BLaER1 treated with 17β-estradiol and CSF1 and Interleukin-3, amounts not matched to agents 10 nM and 100 nM (cell line): ENCODE data around the gene ARF6.
"Not testable (repeated sequence)": the region's sequence is repeated elsewhere in the genome, so short reads cannot be mapped to it uniquely, and the experiment has no call there.

Experiments
- H3K27ac ChIP-seq, 11 experiments: shearing (Covaris generic); formaldehyde crosslinking; 2 replicates each; pipeline ENCODE4 v1.8.1; 2022
- H3K27me3 ChIP-seq, 11 experiments: shearing (Covaris generic); formaldehyde crosslinking; 2 replicates each; pipeline ENCODE4 v1.8.1; 2022
- H3K36me3 ChIP-seq, 11 experiments: shearing (Covaris generic); formaldehyde crosslinking; 2 replicates each; pipeline ENCODE4 v1.8.1; 2022
- H3K4me1 ChIP-seq, 10 experiments: shearing (Covaris generic); formaldehyde crosslinking; 2 replicates each; pipeline ENCODE4 v1.8.1; 2022
- H3K4me2 ChIP-seq, 11 experiments: shearing (Covaris generic); formaldehyde crosslinking; 2 replicates each; pipeline ENCODE4 v1.8.1; 2022
- H3K4me3 ChIP-seq, 10 experiments: shearing (Covaris generic); formaldehyde crosslinking; 2 replicates each; pipeline ENCODE4 v1.8.1; 2022
- H3K9ac ChIP-seq, 11 experiments: shearing (Covaris generic); formaldehyde crosslinking; 2 replicates each; pipeline ENCODE4 v1.8.1; 2022
- H3K9me3 ChIP-seq, 11 experiments: shearing (Covaris generic); formaldehyde crosslinking; replicated peaks in 1 of 11; 2 replicates each; pipeline ENCODE4 v1.8.1; 2022
- H4K20me1 ChIP-seq, 11 experiments: shearing (Covaris generic); formaldehyde crosslinking; 2 replicates each; pipeline ENCODE4 v1.8.1; 2022
- Cebpa-rat ChIP-seq, 11 experiments: shearing (Covaris generic); IDR thresholded peaks; 2 replicates each; pipeline ENCODE4 v1.8.1; 2022

Gene ARF6

DNA sequence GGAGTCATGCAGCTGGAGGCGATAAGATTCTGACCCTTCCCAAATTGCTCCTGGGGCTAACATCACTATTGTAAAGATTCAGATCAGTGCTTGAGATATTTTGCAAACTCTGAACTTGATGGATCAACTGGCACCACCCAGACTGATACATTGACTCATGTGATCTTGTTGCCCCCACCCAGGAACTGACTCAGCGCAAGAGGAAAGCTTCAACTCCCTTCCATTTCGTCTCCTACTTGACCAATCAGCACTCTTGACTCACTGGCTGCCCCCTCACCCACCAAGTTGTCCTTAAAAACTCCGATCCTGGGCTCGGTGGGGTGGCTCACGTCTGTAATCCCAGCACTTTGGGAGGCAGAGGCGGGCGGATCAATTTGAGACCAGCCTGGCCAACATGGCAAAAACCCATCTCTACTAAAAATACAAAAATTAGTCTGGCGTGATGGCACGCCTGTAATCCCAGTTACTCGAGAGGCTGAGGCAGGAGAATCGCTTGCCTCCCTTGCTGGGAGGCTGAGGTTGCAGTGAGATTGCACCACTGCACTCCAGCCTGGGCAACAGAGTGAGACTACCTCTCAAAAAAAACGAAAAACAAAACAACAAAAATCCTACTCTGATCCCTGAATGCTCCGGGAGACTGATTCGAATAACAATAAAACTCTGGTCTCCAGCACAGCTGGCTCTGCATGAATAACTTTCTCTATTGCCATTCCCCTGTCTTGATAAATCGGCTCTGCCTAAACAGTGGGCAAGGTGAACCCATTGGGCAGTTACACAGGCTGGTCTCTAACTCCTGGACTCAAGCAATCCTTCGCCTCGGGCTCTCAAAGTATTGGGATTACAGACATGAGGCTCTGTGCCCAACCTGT lies 9.8 kb upstream of the ARF6 start:
- H3K4me1 ChIP-seq: peaks cover 10 to 82% (median 24%) of the 10 kb centered on the region in 10 experiments
- peak overlapping the region in 4 of 11 experiments; percentile 50 to 75 (median 60); a peak in 8 of 22 replicates for H3K27ac ChIP-seq
- peaks cover 0 to 8% (median 0%) of the 10 kb centered on the region in 11 experiments; a peak in 1 of 22 replicates for H3K9me3 ChIP-seq
- H4K20me1 ChIP-seq: no peaks in the 10 kb centered on the region
- peak overlapping the region in 2 of 11 experiments; percentile 10 to 43; a peak in 1 of 22 replicates for H3K9ac ChIP-seq
- H3K4me3 ChIP-seq: no peak overlapping the region
- H3K4me2 ChIP-seq: peak overlapping the region in 5 of 11 experiments; percentile 43 to 76 (median 72); a peak in 10 of 22 replicates
- H3K36me3 ChIP-seq: no peaks in the 10 kb centered on the region
- no peaks in the 10 kb centered on the region for H3K27me3 ChIP-seq
- no peak for TF ChIP-seq Cebpa-rat (IDR thresholded peaks at IDR 0.05)

GRCh38 chr14:49886523-49886922 lies 6.4 kb upstream of the ARF6 start:
- Histone ChIP-seq H3K9me3 (peaks cover 0 to 8% (median 0%) of the 10 kb centered on the region in 11 experiments; a peak in 1 of 22 replicates), H3K27me3 (no peaks in the 10 kb centered on the region), H3K4me2 (peak overlapping the region; percentile 54 to 77 (median 69)), H3K27ac (peak overlapping the region in 5 of 11 experiments; percentile 25 to 57 (median 39); a peak in 8 of 22 replicates), H4K20me1 (no peaks in the 10 kb centered on the region), H3K36me3 (no peaks in the 10 kb centered on the region), H3K4me3 (no peak overlapping the region), H3K9ac (peak overlapping the region in 2 of 11 experiments; percentile 5 to 45; a peak in 2 of 22 replicates), H3K4me1 (peaks cover 14 to 70% (median 24%) of the 10 kb centered on the region in 10 experiments)
- TF ChIP-seq Cebpa-rat (IDR thresholded peaks at IDR 0.05): no peak

DNA sequence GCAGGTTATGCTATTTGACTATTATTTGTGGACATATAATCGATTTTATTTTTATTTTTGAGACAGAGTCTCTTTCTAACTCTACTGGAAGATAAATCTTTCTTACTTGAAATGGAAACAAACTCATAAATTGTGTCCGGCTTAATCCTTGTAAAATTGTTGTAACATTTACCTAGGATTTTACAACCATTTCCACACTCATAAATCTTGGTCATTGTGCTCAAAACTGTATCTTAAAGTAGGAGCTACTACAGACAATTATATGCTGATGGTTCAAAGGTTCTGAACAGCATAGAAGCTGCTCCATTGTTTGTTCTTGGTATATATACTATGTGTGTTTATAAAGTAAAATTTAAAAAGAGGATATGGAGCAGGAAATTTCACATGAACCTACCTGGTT lies 4.6 kb upstream of the ARF6 start:
- Histone ChIP-seq H3K4me3 (no peak overlapping the region), H3K9ac (no peak overlapping the region), H3K9me3 (peaks cover 0 to 3% (median 0%) of the 10 kb centered on the region in 11 experiments; a peak in 1 of 22 replicates), H4K20me1 (peaks cover 0 to 4% (median 3%) of the 10 kb centered on the region in 11 experiments; a peak in 10 of 22 replicates), H3K4me1 (peaks cover 21 to 58% (median 26%) of the 10 kb centered on the region in 10 experiments), H3K4me2 (no peak overlapping the region), H3K27ac (no peak overlapping the region), H3K36me3 (no peaks in the 10 kb centered on the region), H3K27me3 (no peaks in the 10 kb centered on the region)
- no peak for TF ChIP-seq Cebpa-rat (IDR thresholded peaks at IDR 0.05)

DNA sequence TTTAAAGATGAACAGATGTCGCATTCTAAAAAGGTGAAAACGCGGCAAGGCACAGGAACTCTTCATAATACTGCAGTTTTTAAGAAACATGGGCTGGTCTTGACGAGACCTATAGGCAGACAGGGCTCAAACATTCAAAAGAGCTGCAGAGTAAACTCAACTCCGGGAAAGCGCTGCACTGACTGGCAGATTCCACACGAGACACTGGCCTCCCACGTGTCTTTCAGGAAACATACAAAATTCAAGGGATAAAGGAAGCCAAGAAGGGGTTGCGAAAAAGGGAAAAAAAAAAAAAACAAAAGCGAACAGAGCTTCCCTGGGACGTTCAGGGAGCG lies 614 bp upstream of the ARF6 start:
- Histone ChIP-seq H3K36me3 (peaks cover 23 to 39% (median 31%) of the 10 kb centered on the region in 11 experiments; a peak in 21 of 22 replicates), H3K9me3 (peaks cover 0 to 5% (median 0%) of the 10 kb centered on the region in 11 experiments; a peak in 2 of 22 replicates), H3K27me3 (no peaks in the 10 kb centered on the region), H3K4me3 (peak overlapping the region; percentile 79 to 99 (median 94)), H3K4me2 (peak overlapping the region; percentile 79 to 97 (median 87)), H3K4me1 (peaks cover 16 to 38% (median 25%) of the 10 kb centered on the region in 10 experiments), H4K20me1 (peaks cover 30 to 43% (median 42%) of the 10 kb centered on the region in 11 experiments), H3K9ac (peak overlapping the region; percentile 97 to 100 (median 99)), H3K27ac (peak overlapping the region; percentile 96 to 100 (median 99))
- TF ChIP-seq Cebpa-rat (IDR thresholded peaks at IDR 0.05): no peak

- Histone ChIP-seq H3K9me3 (peaks cover 0 to 5% (median 0%) of the 10 kb centered on the region in 11 experiments; a peak in 2 of 22 replicates), H3K4me2 (peak overlapping the region; percentile 78 to 98 (median 87); a peak in 21 of 22 replicates), H3K36me3 (peaks cover 23 to 52% (median 34%) of the 10 kb centered on the region in 11 experiments; a peak in 21 of 22 replicates), H3K4me1 (peaks cover 20 to 50% (median 35%) of the 10 kb centered on the region in 10 experiments), H3K27me3 (no peaks in the 10 kb centered on the region), H4K20me1 (peaks cover 37 to 56% (median 55%) of the 10 kb centered on the region in 11 experiments), H3K9ac (peak overlapping the region; percentile 97 to 100 (median 99)), H3K27ac (peak overlapping the region; percentile 96 to 100 (median 99)), H3K4me3 (peak overlapping the region; percentile 79 to 99 (median 94))
- no peak for TF ChIP-seq Cebpa-rat (IDR thresholded peaks at IDR 0.05)
These were observed 679 bp downstream of the ARF6 start for GRCh38 chr14:49893309-49894213.

GRCh38 chr14:49894214-49895107 lies 1.6 kb downstream of the ARF6 start:
- Histone ChIP-seq H3K9ac (peak overlapping the region; percentile 97 to 100 (median 99)), H4K20me1 (peaks cover 44 to 64% (median 60%) of the 10 kb centered on the region in 11 experiments), H3K27ac (peak overlapping the region; percentile 96 to 100 (median 99)), H3K36me3 (peaks cover 23 to 56% (median 34%) of the 10 kb centered on the region in 11 experiments; a peak in 21 of 22 replicates), H3K4me1 (peaks cover 27 to 53% (median 41%) of the 10 kb centered on the region in 10 experiments), H3K4me3 (peak overlapping the region; percentile 79 to 99 (median 94)), H3K4me2 (peak overlapping the region; percentile 78 to 98 (median 87))
- H3K9me3 ChIP-seq, H3K27me3 ChIP-seq: not testable (repeated sequence)
- TF ChIP-seq Cebpa-rat (IDR thresholded peaks at IDR 0.05): 0 out of 22 replicates have a peak, but pooled peaks of 1 of the 11 experiments have one; percentile 30

- Histone ChIP-seq H3K9me3 (peaks cover 0 to 5% (median 0%) of the 10 kb centered on the region in 11 experiments; a peak in 2 of 22 replicates), H4K20me1 (peaks cover 44 to 72% (median 62%) of the 10 kb centered on the region in 11 experiments), H3K4me3 (peak overlapping the region; percentile 79 to 99 (median 94)), H3K4me2 (peak overlapping the region; percentile 78 to 98 (median 87)), H3K4me1 (peaks cover 27 to 53% (median 42%) of the 10 kb centered on the region in 10 experiments), H3K27ac (peak overlapping the region in 9 of 11 experiments; percentile 21 to 100 (median 98); a peak in 14 of 22 replicates), H3K9ac (peak overlapping the region; percentile 97 to 100 (median 99)), H3K27me3 (no peaks in the 10 kb centered on the region), H3K36me3 (peaks cover 23 to 60% (median 35%) of the 10 kb centered on the region in 11 experiments; a peak in 21 of 22 replicates)
- TF ChIP-seq Cebpa-rat (IDR thresholded peaks at IDR 0.05): no peak
These were observed 2.6 kb downstream of the ARF6 start for GRCh38 chr14:49895480-49895879.

GRCh38 chr14:49896272-49896671 lies 3.4 kb downstream of the ARF6 start:
- peaks cover 44 to 74% (median 62%) of the 10 kb centered on the region in 11 experiments for H4K20me1 ChIP-seq
- H3K27ac ChIP-seq: peak overlapping the region in 9 of 11 experiments; percentile 3 to 100 (median 96); a peak in 13 of 22 replicates
- H3K4me2 ChIP-seq: peak overlapping the region; percentile 78 to 98 (median 87)
- H3K9me3 ChIP-seq, H3K27me3 ChIP-seq: not testable (repeated sequence)
- H3K36me3 ChIP-seq: peaks cover 23 to 64% (median 40%) of the 10 kb centered on the region in 11 experiments; a peak in 21 of 22 replicates
- H3K9ac ChIP-seq: peak overlapping the region; percentile 97 to 100 (median 99); a peak in 20 of 22 replicates
- peaks cover 23 to 50% (median 39%) of the 10 kb centered on the region in 10 experiments for H3K4me1 ChIP-seq
- peak overlapping the region; percentile 79 to 99 (median 94) for H3K4me3 ChIP-seq
